ENCODE measurements around the gene PODN. TPM values are rescaled to one million over a fixed set of nuclear protein-coding genes. Genes with fewer than 3 reads are reported as not detected.

The PODN gene
- total RNA-seq, 1 donor from 2014 or later, result not detected

DNA sequence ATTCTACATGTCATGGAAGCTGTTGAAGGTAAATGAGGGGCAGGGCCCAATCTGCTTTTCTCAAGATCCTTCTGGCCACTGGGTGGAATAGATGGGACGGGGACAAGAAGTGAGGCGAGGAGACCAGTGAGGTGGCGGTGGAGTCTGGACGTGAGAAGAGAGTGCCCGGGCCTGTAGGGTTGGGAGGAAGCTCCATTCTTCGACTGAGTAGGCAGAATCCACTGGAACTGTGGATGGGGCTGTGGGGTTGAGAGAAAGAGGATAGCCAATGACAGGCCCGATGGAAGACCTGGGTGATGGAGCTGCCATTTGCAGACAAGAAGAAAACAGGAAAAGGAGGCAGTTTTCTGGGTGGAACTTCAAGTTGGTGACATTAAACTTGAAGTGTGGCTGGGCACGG lies 70.2 kb downstream of the PODN start:
- DNase-seq (ENCODE audit: low spot score), result no peak
- Mint-ChIP-seq H3K27ac (no peak overlapping the region), H3K4me3 (no peak overlapping the region), H3K27me3 (ENCODE audit: insufficient read depth) (peaks cover 2% of the 10 kb centered on the region), H3K4me1 (ENCODE audit: low read depth) (no peaks in the 10 kb centered on the region), H3K9me3 (no peaks in the 10 kb centered on the region), H3K36me3 (ENCODE audit: low read depth) (no peaks in the 10 kb centered on the region)
- intact Hi-C loops (cut with micrococcal nuclease), result no loop called here

GRCh38 chr1:53133261-53134041 lies 71.4 kb downstream of the PODN start:
- H3K36me3 Mint-ChIP-seq (ENCODE audit: low read depth), result no peaks in the 10 kb centered on the region
- no peak for DNase-seq (ENCODE audit: low spot score)
- H3K27ac Mint-ChIP-seq, result no peak overlapping the region
- peaks cover 2% of the 10 kb centered on the region for H3K27me3 Mint-ChIP-seq (ENCODE audit: insufficient read depth)
- intact Hi-C loops (cut with micrococcal nuclease), result no loop called here
- H3K9me3 Mint-ChIP-seq, result peaks cover 8% of the 10 kb centered on the region
- H3K4me1 Mint-ChIP-seq (ENCODE audit: low read depth), result no peaks in the 10 kb centered on the region
- H3K4me3 Mint-ChIP-seq, result no peak overlapping the region

DNA sequence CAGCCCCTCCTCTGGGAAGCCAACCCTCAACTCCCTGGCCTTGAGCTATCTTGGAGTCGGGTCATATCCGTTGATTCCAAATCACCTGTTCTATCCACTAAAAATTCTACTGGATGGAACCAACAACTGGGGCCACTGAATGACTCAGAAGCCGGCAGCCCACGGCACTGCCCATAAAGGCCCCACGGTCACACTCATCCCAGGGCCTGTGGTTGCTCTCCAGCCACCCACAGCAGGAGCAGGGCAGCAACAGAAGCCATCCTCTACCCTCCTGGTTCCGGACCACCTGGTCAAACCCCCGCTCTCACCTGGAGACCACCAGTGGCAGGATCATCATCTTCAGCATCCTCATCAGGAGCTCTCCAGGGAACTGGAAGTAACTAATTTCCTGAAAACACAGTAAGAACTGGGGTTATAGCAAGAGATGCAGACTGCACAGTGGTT lies 72.1 kb downstream of the PODN start:
- DNase-seq (ENCODE audit: low spot score), result no peak
- H3K9me3 Mint-ChIP-seq, result peaks cover 8% of the 10 kb centered on the region
- intact Hi-C loops (cut with micrococcal nuclease), result no loop called here
- H3K4me1 Mint-ChIP-seq (ENCODE audit: low read depth), result no peaks in the 10 kb centered on the region
- H3K27ac Mint-ChIP-seq, result no peak overlapping the region
- no peak overlapping the region for H3K4me3 Mint-ChIP-seq
- H3K36me3 Mint-ChIP-seq (ENCODE audit: low read depth), result no peaks in the 10 kb centered on the region
- peaks cover 4% of the 10 kb centered on the region for H3K27me3 Mint-ChIP-seq (ENCODE audit: insufficient read depth)

Other genes starting within 250 kb of the PODN start
- 0.22 and 0.26 TPM in 2 replicates for gene ZYG11A, start 219.5 kb upstream of the PODN start, total RNA-seq
- gene ECHDC2, start 140.5 kb upstream of the PODN start, total RNA-seq, result 57.6 and 61.3 TPM in 2 replicates
- gene SCP2, start 134.9 kb upstream of the PODN start, total RNA-seq, result 54.7 and 58.3 TPM in 2 replicates
- gene SLC1A7, start 80.4 kb downstream of the PODN start, total RNA-seq, result not detected in 2 replicates
- 18.5 and 19.4 TPM in 2 replicates for gene CPT2, start 134.6 kb downstream of the PODN start, total RNA-seq
- gene CZIB, start 158.4 kb downstream of the PODN start, total RNA-seq, result 43.6 and 45.2 TPM in 2 replicates
- gene MAGOH, start 176.3 kb downstream of the PODN start, total RNA-seq, result 104 TPM in 2 replicates